PC-9 (cell line): ENCODE results near the gene PTX3.

Experiments used
- EZH2 ChIP-seq: fragments of 200-600 bp; sonication (generic); IDR thresholded peaks from 2 replicates; pipeline ENCODE4 v1.8.0; 2017; ENCODE audit warnings: antibody characterized with exemption, low read depth
- TF ChIP-seq, protein P1 (sequence below): fragments of 200-600 bp; sonication (generic); conservative IDR thresholded peaks from 2 replicates; pipeline ENCODE4 v1.6.1; 2017; ENCODE audit warnings: mixed run types, antibody characterized with exemption, mild to moderate bottlenecking, moderate library complexity

DNA sequence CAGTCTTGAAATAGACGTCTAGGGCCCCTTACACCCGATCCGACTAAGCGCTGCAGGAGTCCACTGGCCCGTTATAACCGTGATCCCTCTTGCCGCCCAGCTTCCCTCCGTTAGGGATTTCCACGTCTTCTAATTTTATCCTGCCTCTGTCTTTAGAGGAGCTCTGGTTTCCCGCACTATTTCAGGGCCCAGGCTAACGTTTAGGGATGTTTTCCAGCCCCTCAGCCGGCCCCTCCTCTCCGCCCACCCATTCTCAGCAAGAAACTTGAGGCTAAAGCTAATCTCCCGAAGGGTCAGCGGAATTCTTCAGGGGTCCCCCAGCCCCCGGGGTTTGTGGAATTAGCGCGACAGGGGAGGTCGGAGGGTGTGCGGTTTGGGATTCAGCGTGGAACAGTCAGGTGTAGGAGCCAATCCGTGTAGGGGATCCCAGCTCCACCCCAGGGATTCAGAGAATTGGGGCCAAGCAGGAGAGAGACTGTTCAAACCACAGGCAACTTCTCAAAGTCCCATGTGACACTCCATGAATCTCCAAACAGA is 1.6 kb downstream of the PTX3 start:
- TF ChIP-seq, protein P1, sequence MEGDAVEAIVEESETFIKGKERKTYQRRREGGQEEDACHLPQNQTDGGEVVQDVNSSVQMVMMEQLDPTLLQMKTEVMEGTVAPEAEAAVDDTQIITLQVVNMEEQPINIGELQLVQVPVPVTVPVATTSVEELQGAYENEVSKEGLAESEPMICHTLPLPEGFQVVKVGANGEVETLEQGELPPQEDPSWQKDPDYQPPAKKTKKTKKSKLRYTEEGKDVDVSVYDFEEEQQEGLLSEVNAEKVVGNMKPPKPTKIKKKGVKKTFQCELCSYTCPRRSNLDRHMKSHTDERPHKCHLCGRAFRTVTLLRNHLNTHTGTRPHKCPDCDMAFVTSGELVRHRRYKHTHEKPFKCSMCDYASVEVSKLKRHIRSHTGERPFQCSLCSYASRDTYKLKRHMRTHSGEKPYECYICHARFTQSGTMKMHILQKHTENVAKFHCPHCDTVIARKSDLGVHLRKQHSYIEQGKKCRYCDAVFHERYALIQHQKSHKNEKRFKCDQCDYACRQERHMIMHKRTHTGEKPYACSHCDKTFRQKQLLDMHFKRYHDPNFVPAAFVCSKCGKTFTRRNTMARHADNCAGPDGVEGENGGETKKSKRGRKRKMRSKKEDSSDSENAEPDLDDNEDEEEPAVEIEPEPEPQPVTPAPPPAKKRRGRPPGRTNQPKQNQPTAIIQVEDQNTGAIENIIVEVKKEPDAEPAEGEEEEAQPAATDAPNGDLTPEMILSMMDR: no peak
- no peak for TF ChIP-seq EZH2
